ENCODE results near the gene CST11.

The CST11 gene

DNA sequence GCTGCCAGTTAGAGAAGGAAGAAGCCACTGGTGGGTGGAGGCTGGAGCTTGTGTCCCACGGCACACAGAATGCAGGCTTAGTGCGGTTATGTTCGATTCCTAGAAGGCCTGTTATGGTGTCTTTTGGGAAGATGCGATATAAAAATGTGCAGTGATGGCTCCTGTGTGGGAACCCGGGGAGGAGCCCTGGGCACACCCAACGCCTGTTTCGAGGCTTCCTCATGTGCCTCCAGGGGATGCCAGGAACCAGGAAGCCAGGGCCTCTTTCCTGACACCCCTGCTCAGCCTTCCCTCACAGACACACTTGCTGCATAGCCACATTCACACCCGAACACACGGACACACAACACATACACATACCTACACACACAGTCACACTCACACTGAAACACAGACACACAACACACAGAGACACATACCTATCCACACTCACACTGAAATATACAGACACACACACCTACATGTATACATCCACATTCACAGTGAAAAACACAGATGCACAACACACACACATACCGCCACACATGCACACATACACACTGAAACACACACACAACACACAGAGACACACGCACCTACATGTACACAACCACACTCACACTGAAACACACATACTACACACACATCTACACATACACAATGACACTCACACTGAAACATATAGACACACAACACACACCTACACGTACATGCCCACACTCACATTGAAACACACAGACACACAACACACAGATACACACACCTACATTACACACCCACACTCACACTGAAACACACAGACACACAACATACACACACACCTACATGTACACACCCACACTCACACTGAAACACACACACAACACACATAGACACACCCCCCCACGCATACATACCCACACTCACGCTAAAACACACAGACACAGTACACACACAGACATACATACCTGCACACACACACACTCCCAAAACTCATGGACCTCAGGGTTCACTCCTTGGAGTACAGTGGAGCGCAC, 1.2 kb upstream of the CST11 start:
- no peak for DNase-seq (ENCODE audit: low spot score)

DNA sequence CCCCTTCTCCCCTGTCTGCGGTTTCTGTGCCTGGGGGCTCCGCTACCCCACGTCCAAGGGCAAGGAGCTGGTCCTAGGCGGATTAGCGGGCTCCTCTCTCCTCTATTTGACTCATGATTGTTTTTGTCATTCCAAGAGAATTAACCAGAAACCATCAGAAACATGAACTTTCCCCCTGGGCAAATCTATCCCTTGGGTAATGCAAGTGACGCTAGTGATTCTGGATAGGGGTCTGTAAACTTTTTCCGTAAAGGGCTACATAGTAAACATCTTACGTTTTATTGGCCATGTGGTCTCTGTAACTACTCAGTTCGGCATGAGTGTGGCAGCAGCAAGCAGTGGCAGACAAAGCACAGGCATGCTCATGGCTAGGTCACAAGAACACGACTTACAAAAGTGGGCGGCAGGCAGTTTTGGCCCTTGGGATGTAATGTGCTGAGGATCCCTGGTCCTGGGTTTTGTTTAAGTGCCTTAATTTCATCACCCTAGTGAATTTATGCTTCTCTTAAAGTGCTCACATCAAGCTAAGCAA, 654 bp downstream of the CST11 start:
- no peak for DNase-seq (ENCODE audit: low spot score)

DNA sequence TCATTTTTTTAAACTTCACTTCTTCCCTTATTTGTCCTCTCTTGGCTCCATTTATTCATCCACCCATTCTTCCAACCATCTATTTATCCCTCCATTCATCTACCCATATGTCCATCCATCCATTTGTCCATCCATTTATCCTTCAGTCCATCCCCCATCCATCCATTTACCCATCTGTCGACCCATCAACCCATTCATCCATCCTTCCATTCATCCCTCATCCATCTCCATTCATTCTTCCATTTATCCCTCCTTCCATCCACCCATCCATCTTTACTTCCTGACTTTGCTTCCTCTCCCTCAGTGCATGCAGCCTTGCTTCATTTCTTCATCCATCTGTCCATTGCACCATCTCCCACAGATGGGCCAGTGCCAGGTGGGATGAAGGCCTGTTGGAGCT, 1.8 kb downstream of the CST11 start:
- DNase-seq (ENCODE audit: low spot score), result no peak

DNA sequence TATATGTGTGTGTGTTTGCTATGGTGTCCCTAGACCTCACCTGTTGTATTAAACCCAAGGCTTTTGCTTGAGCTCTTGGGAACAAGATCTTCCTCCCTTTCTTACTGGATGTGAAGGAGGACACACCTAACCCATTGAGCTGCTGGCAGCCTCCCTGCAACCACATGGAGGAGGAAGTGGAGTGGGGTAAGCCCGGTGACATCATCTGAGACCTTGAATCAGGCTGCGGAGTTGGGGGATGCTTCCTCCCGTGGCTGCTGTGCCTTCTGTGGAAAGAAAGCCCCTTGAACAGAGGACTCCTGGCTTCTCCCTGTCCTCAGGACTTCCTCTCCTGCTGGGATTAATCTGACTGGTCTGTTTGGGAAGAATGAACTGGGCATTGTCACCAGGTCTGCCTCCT, 3.3 kb downstream of the CST11 start:
- no peak for DNase-seq (ENCODE audit: low spot score)

DNA sequence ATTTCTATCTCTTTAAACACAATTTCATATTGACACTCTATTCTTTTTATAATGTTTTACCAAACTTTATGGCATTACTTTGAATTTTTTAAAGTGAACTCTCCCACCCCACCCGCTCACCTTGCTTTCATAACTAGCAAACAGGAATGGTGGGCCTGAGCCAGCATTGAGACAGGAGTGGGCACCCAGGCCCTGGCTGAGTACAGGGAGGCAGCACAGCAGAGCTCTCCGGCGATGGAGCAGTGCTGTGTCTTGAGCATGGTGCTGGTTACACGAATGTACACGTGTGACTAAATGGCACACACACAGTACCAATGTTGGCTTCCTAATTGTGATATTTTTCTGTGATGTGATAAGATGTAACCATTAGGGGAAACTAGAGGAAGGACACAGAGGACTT, 4.5 kb downstream of the CST11 start:
- DNase-seq (ENCODE audit: low spot score), result no peak

DNA sequence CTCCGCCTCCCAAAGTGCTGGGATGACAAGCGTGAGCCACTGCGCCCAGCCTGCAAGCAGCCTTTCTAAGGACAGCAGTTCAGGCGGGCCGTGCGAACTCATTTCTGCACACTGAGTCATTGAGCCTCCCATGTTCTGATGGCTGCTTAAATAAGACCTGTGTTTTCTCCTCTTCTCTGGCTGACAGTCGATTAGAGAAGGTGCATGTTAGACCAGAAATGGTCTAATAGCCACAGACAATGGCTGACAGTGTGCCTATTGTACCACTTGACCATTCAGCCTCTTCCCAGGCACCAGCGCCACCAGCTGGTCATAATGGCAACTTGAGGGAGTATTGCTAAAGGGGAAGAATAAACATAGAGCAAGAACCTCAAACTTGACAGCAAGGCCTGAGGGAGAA, 6.2 kb downstream of the CST11 start:
- DNase-seq (ENCODE audit: low spot score), result peak; percentile 56

DNA sequence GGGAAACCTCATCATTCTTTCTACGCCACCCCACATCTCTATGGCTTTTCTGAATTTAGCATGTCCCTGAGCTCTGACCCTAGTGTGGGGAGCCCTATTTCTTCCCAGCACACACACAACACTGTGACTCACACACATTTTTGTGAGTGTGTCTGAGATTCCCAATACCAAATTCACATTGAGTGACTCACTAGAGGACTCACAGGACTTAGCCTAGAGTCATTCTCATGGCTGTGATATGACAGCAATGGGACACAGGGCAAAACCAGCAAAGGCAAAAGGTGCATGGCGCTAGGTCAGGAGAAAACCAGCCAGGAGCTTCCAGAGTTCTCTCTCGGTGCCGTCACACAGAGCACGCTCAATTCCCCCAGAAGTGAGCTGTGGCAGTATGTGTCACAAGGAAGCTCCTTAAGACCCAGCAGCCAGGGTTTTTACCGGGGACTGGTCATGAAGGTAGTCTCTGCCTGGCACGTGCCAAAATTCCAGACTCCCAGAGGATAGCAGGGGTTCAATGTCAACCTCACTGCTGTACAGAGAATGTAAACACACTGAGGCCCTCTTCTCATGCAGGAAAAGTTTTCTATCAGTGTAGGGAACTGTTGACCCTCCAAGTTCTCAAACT, 7.0 kb downstream of the CST11 start:
- DNase-seq (ENCODE audit: low spot score), result no peak

DNA sequence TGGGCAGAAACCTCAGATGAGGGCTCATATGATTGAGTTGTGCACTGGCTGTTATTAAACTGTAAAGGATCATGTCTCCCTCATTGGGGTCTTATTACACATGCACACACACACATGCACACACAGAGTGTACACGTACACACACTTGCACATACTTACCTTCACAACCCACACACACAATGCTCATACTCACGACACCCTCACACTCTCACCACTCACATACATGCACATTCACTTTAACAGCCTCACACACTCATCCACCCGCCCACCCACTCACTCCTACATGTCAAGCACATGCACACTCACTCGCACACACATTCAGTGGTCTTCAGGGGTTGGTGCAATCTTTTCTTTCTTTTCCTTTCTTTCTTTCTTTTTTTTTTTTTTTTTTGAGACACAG, 7.8 kb downstream of the CST11 start:
- DNase-seq (ENCODE audit: low spot score), result no peak

DNA sequence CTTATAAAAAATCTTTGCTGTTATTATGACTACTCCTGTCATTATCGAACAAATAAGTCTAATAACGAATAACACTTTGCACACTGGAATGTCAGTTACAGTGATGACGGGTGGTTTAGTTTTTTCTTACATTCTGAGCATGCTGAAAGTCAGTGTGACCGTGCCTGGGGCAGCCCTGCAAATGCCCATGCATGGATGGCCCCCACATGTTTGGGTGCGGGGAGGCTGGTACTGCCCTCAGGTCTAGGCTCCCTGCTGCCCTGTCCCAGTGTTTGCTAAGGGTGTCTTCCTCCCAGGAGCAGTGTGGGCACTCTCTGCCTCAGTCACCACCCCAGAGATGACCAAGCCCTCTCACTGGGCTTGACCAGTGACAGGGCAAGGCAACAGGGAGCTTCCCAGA, 10.2 kb downstream of the CST11 start:
- DNase-seq (ENCODE audit: low spot score), result no peak

DNA sequence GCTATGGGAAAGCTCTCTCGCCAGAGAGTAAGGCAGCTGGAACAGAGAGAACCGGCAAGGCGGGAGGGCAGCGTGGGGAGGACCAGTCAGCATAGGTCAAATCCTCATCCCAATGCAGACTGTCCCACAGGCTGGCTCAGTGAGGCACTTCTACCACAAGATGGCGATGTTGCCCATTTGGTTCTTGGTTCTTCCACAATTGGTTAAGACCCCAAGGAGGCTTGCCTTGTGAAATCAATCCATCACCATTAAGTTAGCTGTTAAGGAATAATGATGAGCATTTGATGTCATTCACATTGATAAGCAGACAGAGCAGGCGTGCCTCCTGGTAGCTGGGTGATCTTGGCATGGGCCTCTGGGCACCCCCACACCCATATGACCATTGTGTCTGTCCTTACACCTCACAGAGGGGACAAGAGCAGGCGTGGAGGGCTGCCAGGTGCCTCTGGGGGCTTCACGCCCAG, 10.8 kb downstream of the CST11 start:
- peak; percentile 82 for DNase-seq (ENCODE audit: low spot score)

DNA sequence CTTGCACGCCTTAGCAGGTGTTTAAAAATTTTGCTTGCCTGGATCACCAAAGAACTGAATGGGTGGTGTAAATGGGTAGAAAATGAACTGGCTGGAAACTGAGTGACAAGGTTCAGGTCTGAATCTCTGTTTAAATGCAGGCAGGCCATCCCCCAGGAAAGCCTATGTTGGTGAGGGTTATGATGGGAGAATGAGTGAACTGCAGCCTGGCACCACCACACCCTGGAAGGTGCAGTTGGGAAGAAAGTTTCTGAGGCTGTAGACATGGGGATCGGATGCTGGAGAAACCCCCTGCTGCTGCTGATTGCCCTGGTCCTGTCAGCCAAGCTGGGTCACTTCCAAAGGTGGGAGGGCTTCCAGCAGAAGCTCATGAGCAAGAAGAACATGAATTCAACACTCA, 12.7 kb downstream of the CST11 start:
- no peak for DNase-seq (ENCODE audit: low spot score)

DNA sequence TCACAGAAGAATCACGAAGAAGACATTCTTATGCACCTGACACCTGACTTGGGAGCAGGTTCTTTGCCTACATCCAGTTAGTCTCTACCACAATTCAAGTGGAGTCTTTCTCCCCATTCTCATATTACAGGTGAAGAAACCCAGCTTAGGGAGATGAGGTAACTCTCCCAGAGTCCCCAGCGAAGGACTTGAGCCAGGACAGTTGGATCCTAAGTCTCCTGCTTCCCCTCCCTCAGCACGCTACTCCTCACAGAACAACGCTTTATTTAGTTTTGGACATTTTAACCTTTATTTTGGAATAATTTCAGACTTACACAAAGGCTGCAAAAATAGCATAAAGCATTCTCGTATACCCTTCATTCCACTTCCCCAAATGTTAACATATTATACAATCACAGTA, 14.0 kb downstream of the CST11 start:
- no peak for DNase-seq (ENCODE audit: low spot score)

DNA sequence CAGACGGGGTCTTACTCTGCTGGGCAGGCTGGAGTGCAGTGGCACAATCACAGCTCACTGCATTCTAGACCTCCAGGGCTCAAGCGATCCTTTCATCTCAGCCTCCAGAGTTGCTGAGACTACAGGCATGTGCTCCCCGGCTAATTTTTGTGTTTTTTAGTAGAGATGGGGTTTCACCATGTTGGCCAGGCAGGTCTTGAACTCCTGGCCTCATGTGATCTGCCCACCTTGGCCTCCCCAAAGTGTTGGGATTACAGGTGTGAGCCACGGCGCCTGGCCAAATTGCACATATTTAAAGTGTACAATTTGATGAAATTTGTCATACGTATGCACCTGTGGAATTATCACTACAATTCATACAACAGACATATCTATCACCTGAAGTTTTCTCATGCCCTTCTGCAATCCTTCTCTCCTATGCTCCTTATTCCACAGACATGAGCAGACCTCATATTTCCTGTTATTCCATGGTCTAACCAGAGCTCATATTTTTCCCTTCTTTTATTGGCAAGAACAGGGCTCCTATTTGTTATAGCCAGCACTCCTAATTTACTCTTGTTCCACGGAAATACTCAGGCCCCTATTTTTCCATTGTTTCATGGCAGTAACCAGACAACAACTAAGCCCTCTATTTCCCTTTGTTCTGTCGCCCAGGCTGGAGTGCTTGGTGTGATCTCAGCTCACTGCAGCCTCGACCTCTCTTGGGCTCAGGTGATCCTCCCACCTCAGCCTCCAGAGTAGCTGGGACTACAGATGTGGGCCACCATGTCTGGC, 15.4 kb downstream of the CST11 start:
- no peak for DNase-seq (ENCODE audit: low spot score)

DNA sequence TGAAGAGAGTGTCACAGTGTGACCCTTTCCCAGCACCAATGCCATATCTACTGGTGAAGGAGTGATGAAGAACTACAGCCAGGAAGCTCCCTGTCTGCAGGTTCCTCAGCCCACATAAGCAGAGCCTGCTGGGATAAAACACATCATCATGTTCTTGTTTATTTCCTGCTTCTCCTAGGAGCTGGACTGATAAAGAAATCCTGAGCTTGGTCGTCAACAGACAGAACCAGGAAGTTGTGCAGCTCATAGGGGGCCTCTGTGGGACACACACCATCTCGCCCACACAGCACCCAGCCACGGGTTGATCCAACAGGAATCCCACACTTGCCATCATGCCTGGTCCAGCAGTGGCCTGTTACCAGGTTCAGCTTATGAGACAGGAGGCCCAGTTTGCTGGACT, 16.0 kb downstream of the CST11 start:
- peak; percentile 59 for DNase-seq (ENCODE audit: low spot score)

DNA sequence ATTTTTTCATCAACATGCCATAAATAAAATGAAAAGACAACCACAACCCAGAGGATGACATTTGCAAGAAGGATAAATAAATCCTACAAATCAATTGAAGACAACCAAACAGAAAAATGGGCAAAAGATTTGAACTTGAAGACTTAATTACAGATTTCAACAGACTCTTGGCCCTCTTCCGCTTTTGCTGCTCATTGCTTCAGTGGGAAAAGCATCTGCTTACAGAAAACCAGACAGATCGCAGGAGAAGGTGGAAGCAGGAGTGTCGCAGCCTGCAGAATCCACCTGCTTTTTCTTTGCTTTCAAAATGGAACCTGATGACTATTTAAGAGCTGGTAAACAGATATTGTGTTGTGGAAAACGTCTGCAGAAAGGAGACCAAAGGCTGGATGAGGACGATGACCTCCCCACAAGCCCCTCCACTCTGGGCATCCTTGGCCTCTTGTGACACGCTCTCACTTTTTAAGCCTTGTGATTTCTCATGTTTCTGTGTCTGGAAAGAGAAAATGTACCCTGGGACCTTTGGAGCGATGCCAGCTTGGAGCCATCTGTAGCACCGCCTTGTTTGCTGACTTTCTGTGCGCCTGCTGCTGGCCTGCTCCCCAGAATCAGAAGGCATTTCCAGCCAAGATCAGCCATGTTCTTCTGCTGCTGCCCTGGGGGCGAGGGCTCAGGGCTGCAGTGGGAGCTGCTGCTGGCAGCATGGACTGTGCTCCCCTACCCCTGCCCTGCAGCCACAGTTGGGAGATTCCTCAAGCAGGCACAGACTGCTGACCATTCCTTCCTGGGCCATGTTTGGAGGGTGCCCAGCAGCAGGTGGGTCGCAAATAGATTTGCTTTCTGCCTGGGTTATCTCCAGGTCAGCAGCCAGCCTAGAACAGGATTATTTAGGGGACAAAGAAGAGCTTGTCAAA, 16.8 kb downstream of the CST11 start:
- peak; percentile 92 for DNase-seq (ENCODE audit: low spot score)

DNA sequence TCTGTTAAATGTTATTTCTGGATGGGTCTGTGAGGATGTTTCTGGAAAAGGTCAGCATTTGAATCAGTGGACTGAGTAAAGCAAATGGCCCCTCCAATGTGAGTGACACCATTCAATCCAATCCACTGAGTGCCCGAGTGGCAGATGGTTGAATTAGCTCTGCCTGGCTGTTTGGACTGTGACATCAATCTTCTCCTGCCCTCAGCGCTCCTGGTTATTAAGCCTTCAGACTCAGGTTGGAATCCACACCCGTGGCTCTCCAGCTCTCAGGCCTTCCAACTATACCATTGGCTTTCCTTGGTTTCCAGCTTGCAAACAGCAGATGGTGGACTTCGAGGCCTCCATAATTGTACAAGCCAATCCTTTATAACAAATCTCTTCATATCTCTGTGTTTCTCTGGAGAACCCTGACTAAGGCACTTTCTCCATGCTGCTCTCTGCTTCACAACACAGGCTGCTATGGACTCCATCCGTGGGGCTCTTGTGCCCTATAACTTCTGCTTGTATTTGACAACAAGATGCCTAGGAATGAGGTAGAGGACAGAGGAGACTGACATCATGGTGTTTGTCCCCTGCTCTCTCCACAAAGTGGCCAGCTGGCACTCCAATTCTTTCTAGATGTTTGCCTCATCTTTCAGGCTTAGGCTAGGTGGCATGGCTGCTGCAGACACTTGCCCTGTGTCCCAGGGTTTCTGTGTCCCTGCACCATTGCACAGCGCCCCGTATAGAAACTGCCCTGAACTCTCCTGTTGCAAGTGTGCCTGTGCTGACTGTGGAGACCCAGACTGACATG, 18.0 kb downstream of the CST11 start:
- peak; percentile 39 for DNase-seq (ENCODE audit: low spot score)

DNA sequence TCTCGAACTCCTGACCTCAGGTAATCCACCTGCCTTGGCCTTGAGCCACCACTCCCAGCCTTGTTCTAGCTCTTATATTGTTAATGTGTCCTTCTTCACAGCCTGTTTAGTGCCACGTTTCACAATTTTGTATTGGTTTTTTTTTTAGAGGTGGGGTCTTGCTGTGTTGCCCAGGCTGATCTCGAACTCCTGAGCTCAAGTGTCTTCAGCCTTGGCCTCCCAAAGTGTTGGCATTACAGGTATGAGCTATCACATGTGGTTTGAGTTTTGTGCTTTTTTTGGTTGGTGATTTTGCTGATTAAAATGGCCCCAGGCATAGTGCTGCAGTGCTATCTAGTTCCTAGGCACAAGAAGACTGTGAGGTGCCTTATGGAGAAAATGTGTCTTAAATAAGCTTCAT, 19.0 kb downstream of the CST11 start:
- no peak for DNase-seq (ENCODE audit: low spot score)

DNA sequence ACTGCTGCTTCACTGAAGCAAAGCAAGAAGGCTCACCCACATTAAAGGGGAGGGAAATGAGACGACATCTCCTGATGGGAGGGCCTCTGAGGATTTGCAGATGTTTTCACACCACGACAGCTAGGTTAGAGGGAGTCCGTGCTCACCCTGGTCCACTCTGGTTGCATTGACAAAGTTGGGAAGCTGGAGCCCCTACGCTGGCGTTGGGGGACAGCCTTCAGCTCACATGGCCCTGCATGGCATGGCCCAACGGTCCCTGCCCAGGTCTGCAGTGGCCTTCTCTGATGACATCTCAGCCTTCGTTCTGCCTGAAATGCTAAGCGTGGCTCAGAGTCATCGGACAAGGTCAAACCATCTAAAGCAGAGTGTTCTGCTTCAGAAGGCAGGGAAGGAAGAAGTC, 27.5 kb downstream of the CST11 start:
- no peak for DNase-seq (ENCODE audit: low spot score)

DNA sequence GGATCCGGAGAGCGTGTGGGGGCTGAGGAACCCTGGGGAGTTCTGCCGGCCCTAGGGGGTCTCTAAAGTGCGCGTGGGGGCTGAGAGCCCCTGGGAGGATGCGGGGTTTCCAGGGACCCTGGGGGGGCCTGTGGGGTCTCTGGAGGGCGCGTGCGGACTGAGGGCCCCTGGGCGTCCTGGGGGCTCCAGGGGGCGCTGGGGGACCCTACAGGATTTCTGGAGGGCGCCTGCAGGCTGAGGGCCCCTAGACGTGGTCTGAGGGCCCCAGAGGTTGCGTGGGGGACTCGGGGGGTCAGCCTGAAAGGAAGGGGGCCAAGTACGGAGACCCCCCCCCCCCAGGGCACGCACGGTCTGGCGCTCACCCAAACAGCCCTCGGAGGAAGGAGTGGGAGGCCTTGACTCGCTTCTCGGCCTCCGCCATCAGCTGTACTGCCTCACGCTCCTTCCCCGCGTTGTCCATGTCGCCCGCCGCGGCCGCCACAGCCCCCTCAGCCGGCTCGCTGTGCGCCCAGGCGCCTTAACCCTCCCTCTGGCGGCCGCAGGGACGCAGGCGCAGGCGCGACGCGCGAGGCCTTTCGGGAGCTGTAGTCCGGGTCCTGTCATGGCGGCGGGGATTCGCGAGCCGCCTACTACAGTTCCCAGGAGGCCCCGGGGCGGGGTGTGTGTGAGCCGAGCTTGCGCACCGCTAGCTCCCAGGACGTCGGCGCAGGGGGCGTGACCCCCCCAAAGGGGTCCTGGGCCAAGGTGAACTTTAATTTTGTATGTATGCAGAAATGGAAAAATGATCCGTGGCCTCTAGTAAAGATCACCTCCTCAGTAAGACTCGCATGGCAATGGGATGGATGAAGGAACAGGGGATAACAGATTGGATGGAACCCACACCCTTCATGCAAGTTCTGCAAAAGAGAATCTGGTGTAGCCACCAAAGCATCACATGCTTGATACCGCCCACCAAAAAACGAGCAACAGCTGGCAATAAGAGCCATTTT, 31.4 kb downstream of the CST11 start, which contains the start of gene NAPB:
Gene NAPB (minus strand): TSS at position 546 of the 989 bp plus-strand sequence. CDS start 86 bp downstream, at position 460.
- peak; percentile 94 for DNase-seq (ENCODE audit: low spot score)
